A673 (cell line): ENCODE measurements around the gene GPM6B. TPM values are rescaled to one million over a fixed set of nuclear protein-coding genes. Genes with fewer than 3 reads are reported as not detected.

Source experiments
- BruUV-seq: library from RNA; stranded (reverse); fragments of 400-500 nt; replicated peaks from 2 replicates; lab custom pipeline; 2021; lab: Mats Ljungman, UMichigan
- CTCF ChIA-PET: fragments of 300-600 bp; sonication (Branson Sonifier 250); formaldehyde crosslinking; loops from one replicate; lab custom pipeline; 2022; ENCODE audit warnings: antibody characterized with exemption; lab: Charles Lee
- POLR2A ChIA-PET: fragments of 300-600 bp; sonication (Branson Sonifier 250); formaldehyde crosslinking; loops from one replicate; lab custom pipeline; 2022; ENCODE audit warnings: antibody characterized with exemption; ENCODE audit not compliant: low non-redundant PET; lab: Charles Lee
- DNase-seq: peaks from one replicate; pipeline ENCODE4 v3.0.0-alpha.2; 2015; ENCODE audit warnings: low spot score
- H3K27ac ChIP-seq: fragments of 200-600 bp; sonication (generic); 2 replicates; pipeline ENCODE4 v1.5.1; 2016; ENCODE audit warnings: mixed run types, low read depth, mild to moderate bottlenecking, mixed read lengths, antibody characterized with exemption, low read length; ENCODE audit not compliant: poor library complexity, severe bottlenecking
- H3K27me3 ChIP-seq: fragments of 200-600 bp; sonication (generic); replicated peaks from 2 replicates; pipeline ENCODE4 v1.6.1; 2017; ENCODE audit warnings: mixed run types, low read depth, mild to moderate bottlenecking, mixed read lengths, antibody characterized with exemption, low read length; ENCODE audit not compliant: insufficient read depth, poor library complexity
- H3K36me3 ChIP-seq: fragments of 200-600 bp; sonication (generic); 2 replicates; pipeline ENCODE4 v1.6.1; 2016; ENCODE audit warnings: mixed run types, mild to moderate bottlenecking, mixed read lengths, antibody characterized with exemption, low read length; ENCODE audit not compliant: insufficient read depth, poor library complexity, severe bottlenecking
- H3K4me1 ChIP-seq: fragments of 200-600 bp; sonication (generic); 2 replicates; pipeline ENCODE4 v1.6.1; 2017; ENCODE audit warnings: mixed run types, mild to moderate bottlenecking, mixed read lengths, antibody characterized with exemption, low read length; ENCODE audit not compliant: insufficient read depth, poor library complexity, severe bottlenecking
- H3K4me3 ChIP-seq: fragments of 200-600 bp; sonication (generic); 2 replicates; pipeline ENCODE4 v1.5.1; 2016; ENCODE audit warnings: low read depth, mixed run types, mild to moderate bottlenecking, mixed read lengths, low read length; ENCODE audit not compliant: poor library complexity, severe bottlenecking
- H3K9me3 ChIP-seq: fragments of 200-600 bp; sonication (generic); 2 replicates; pipeline ENCODE4 v1.6.1; 2016; ENCODE audit warnings: mixed run types, low read depth, mild to moderate bottlenecking, mixed read lengths, antibody characterized with exemption, low read length; ENCODE audit not compliant: poor library complexity, severe bottlenecking
- CTCF ChIP-seq: fragments of 300-800, 200-600 bp; sonication (generic); conservative IDR thresholded peaks from 2 replicates; pipeline ENCODE4 v1.5.1; 2017; ENCODE audit warnings: low read depth, mild to moderate bottlenecking, antibody characterized with exemption, low read length, moderate library complexity, mixed read lengths
- EZH2 ChIP-seq: fragments of 200-600 bp; sonication (generic); IDR thresholded peaks from 2 replicates; pipeline ENCODE4 v1.6.1; 2017; ENCODE audit warnings: borderline replicate concordance, low read depth, mild to moderate bottlenecking, mixed read lengths, antibody characterized with exemption, low read length; ENCODE audit not compliant: poor library complexity, severe bottlenecking
- intact Hi-C: fragments of 100-400 bp; cut with micrococcal nuclease; formaldehyde crosslinking; loops from one replicate; pipeline ENCODE4 v1.10.0; 2022; ENCODE audit not compliant: unreplicated experiment
- total RNA-seq: library from RNA; stranded (reverse); gene quantifications from 2 replicates; pipeline ENCODE4 v1.2.3, GENCODE V29; 2021

Gene GPM6B
- total RNA-seq, 1 experiment from 2014 or later: 7.6 TPM

- no peak overlapping the region for H3K27ac ChIP-seq
- no TSS peak for BruUV-seq
- H3K27me3 ChIP-seq: no peaks in the 10 kb centered on the region
- DNase-seq: no peak
- H3K4me3 ChIP-seq: no peak overlapping the region
- POLR2A ChIA-PET: no interaction called here
- H3K9me3 ChIP-seq: no peaks in the 10 kb centered on the region
- intact Hi-C loops: no loop called here
- H3K36me3 ChIP-seq: peaks cover 12% of the 10 kb centered on the region
- CTCF ChIA-PET: no interaction called here
- TF ChIP-seq CTCF (0 out of 2 replicates have a peak, but pooled peaks have one; percentile 20), EZH2 (no peak)
- peaks cover 6% of the 10 kb centered on the region for H3K4me1 ChIP-seq
Measured at GRCh38 chrX:13764765-13765164, 52.1 kb downstream of the GPM6B start.

DNA sequence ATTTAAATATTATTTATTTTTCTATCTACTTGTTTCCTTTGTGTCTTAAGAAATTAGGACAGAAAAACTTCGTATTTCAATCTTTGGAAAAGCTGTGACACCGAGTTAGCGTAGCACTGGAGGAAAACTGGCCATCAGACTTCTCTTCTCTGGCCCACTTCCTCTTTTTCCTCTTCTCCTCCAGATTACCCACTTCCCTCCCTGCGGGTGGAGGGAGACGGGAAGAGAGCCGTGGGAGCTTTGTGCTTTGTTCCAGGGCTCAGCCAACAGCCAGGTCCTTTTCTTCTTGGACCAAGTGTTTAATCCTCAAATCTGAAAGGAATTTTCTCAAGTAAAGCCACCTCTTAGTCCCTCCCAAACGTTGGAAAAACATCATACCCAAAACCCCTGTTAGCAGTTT, 52.6 kb downstream of the GPM6B start:
- H3K27ac ChIP-seq: no peak overlapping the region
- intact Hi-C loops: no loop called here
- no peak for DNase-seq
- TF ChIP-seq EZH2 (no peak), CTCF (no peak)
- peaks cover 11% of the 10 kb centered on the region for H3K4me1 ChIP-seq
- POLR2A ChIA-PET: no interaction called here
- H3K36me3 ChIP-seq: peaks cover 8% of the 10 kb centered on the region
- H3K9me3 ChIP-seq: no peaks in the 10 kb centered on the region
- no peak overlapping the region for H3K4me3 ChIP-seq
- BruUV-seq: no TSS peak
- CTCF ChIA-PET: no interaction called here
- H3K27me3 ChIP-seq: no peaks in the 10 kb centered on the region

GRCh38 chrX:13763489-13763888, 53.4 kb downstream of the GPM6B start:
- TF ChIP-seq CTCF: no peak
- TF ChIP-seq EZH2: no peak
- peaks cover 10% of the 10 kb centered on the region for H3K36me3 ChIP-seq
- no peaks in the 10 kb centered on the region for H3K9me3 ChIP-seq
- no peak overlapping the region for H3K27ac ChIP-seq
- no peak for DNase-seq
- H3K27me3 ChIP-seq: no peaks in the 10 kb centered on the region
- H3K4me3 ChIP-seq: no peak overlapping the region
- no TSS peak for BruUV-seq
- ChIA-PET POLR2A (no interaction called here), CTCF (no interaction called here)
- H3K4me1 ChIP-seq: peaks cover 13% of the 10 kb centered on the region
- intact Hi-C loops: no loop called here
